ENCODE results near the gene TMCC1.

TMCC1 gene

GRCh38 chr3:129607391-129608068 is 286.0 kb downstream of the TMCC1 start:
- no peak for DNase-seq

GRCh38 chr3:129606636-129607390 is 286.7 kb downstream of the TMCC1 start, which contains the start of gene PLXND1:
Gene PLXND1, minus strand, starts transcription at chr3:129606676. Its CDS starts 37 bp downstream, at chr3:129606639.
- peak; percentile 79 for DNase-seq

- peak; percentile 50 for DNase-seq
These were observed 287.4 kb downstream of the TMCC1 start for GRCh38 chr3:129605922-129606635.

- DNase-seq, result peak; percentile 65
These were observed 288.1 kb downstream of the TMCC1 start for GRCh38 chr3:129605203-129605921.

GRCh38 chr3:129604767-129605166 is 288.7 kb downstream of the TMCC1 start:
- no peak for DNase-seq

DNA sequence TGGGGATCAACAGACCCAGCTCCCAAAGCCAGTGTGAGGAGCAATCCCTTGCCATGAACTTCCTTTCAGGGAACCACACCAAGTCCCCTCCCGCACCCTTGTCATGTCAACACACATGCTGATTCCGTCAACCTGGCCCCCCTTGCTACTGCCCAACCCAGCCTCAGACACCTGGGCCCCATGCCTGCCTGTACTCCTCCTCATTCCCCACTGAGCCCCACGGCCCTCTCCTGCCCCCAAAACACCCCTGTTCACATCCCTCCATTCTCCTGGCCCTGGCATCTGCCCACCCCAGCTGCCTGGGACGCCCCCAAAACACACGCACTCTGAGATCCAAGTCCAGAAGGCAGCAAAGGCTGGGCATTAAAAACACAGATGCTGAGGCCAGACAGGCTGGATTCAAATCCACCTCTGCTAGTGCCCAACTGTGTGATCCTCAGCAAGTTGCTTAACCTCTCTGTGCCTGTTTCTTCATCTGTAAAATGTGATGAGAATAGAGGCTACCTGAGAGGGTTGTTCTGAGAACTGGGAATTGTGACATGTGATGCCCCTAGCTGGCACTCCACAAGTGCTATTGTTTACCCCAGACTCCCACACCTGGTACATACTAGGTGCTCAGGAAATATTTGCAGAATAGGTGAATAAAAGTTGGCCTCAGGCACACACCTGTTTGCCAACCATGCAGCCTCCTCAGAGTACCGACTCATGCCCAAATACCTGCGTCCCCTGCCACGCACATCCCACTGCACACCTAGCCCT is 289.3 kb downstream of the TMCC1 start:
- DNase-seq, result no peak

DNA sequence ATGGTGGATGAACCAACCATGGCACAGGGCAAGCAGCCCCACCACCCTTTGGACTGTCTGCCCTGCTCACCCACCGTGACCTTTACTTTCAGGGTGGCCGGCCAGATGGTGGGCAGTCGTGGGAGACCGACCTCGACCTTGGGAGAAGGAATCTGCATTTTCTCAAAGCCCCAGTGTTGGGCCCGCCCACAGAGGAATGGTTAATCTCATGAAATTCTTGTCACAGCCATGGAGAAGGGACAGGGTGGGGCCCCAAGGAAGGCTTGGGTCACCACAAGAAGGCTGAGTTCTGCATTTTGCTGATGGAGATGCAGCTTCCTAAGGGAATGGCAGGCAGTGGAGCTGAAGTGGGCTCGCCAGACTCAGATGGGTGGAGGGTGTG is 290.0 kb downstream of the TMCC1 start:
- no peak for DNase-seq

GRCh38 chr3:129602730-129603560 is 290.6 kb downstream of the TMCC1 start:
- no peak for DNase-seq

DNA sequence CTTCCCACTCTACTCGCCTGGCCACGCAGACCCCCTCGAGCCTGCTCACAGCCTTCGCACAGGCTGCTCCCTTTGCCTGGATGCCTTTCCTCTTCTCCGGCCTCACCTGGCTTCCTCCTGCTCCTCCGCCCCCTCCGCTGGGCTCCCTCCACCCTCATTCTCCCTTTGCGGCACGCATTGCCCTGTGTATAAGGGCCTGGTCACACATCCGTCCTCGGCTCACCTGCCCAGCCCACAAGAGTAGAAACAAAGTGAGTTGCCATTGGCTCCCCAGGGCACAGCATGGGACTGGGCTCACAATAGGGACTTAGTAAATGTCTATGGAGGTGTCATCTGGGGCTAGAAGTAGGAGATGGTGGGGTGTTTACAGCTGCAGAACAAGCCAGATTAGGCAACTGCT is 291.2 kb downstream of the TMCC1 start:
- DNase-seq, result no peak

DNA sequence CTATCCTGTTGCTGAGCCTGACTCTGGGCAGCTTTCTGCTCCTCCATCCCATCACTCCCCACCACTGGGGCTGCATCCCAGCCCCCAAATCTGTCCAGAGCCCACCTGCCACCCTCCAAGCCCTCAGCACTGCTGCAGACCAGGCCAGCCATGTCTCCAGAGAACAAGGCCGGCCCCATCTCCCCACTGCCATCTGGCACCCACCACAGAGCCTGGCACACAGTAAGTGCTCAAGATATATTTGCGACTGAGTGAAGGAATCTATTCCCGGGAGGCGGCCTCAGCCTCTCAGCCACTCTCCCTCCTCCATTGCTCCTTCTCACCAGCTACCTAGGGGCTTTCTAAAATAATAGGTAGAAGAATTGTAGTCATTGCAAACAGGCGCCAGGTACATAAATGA is 291.8 kb downstream of the TMCC1 start:
- no peak for DNase-seq

- DNase-seq, result no peak
These were observed 293.2 kb downstream of the TMCC1 start for GRCh38 chr3:129600348-129600747.

GRCh38 chr3:129599607-129600006 is 293.9 kb downstream of the TMCC1 start:
- peak; percentile 70 for DNase-seq

DNA sequence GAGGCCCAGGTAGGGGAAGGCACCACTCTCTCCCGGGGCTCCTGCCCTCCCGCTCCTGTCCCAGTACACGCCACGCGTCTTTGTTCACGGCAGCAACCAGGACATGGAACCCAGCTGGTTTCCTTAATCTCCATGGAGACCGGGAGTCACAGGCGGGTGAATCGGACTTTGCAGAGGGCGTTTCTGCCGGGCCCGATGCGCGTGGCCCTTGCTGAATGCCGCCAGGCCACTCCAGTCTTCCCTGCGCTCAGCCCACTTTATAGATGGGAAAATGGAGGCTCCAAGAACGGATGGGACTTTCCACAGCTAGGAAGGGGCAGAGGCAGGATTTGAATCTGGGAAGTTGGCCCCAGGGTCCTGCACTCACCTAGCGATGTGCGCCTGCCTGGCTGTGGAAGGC is 294.4 kb downstream of the TMCC1 start:
- no peak for DNase-seq

GRCh38 chr3:129598484-129598883 is 295.0 kb downstream of the TMCC1 start:
- DNase-seq, result no peak

DNA sequence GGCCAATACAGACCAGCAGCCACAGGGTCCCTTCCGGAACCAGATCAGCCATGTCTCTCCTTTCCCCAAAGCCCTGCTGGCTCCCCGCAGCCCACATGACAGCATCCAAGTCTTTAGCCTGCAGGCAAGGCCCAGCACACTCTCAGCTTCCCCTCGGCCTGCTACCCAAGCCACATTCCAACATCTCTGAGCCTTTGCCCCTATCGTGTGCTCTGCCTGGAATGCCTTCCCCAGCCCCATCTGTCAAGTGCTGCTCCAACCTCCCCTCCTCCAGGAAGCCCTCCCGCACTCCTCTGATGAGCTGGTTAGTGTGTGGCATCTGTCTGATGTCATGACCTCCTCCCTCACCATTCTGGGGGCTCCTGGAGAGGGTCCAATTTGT is 295.5 kb downstream of the TMCC1 start:
- no peak for DNase-seq
